Kidney glomerular epithelial cell (primary cell): Measurements from ENCODE around the gene VSIG10L2.

ENCODE experiments used
- DNase-seq: peaks from one replicate; lab custom pipeline; 2025; lab: John Stamatoyannopoulos, UW

Gene VSIG10L2

DNA sequence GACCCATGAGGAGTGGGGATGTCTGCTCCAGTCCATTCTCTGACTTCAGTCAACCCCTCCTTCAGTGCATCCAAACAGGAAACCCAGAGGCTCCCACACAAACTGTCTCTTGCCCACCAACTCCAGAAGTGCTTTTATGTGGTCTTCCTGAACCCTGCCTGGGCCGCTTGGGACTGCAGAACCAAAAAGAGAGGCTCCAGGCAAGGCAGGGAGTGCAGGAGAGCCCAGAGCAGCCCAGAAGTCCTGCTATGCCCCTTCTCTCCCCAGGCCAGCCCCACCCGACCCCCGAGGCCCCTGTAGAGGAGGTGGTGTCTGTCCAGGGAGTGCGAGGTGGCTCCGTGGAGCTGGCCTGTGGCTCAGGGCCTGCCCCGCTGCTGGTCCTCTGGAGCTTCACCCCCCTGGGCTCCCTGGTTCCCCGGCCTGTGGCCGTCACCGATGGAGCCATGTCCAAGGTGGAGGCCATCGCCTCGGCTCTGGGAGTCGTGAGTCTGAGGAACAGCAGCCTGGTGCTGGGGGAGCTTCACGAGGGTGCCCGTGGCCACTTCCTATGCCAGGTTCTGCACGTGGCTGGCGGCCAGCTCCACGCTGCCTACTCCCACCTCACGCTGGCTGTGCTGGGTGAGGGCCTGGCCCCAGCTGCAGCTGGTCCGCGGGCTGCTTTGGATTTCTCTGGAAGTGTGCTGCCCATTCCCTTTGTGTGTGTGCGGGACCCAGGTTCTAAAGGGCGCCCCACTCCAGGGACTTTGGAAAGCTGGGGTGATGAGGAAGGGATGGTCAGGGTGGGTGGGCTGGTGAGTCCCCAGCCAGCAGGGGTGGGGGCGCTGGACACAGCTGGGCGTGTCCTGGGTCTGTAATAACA is 1.8 kb downstream of the VSIG10L2 start:
- no peak for DNase-seq

DNA sequence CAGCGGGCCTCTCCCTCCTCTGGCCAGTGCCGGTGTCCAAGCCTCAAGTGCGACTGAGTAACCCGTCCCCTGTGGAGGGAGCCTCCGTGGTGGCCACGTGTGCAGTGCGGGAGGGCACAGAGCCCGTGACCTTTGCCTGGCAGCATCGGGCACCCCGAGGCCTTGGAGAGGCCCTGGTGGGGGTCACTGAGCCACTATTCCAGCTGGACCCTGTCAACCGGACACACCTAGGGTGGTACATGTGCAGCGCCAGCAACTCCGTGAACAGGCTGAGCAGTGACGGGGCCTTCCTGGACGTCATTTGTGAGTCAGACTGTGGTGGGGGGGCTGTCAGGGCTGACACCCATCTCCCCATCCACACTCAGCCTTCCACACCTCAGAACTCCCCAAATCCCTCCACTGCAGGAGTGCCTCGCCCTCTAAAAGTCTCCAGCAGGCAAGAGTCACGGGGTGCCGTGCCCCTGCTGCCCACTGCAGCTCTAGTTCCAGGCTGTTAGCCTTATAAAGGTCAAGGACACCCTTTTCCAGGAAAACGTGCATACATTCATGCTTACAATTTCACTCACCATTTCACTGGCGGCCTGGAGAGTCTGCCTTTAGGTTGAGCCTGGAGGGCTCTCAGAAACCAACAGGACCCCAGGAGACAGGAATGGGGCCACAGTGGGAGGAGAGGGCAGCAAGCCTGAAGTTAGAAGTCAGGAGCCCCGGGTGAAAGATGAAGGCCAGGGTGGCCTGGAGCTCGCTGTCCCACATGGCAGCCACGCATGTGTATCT is 2.6 kb downstream of the VSIG10L2 start:
- no peak for DNase-seq

DNA sequence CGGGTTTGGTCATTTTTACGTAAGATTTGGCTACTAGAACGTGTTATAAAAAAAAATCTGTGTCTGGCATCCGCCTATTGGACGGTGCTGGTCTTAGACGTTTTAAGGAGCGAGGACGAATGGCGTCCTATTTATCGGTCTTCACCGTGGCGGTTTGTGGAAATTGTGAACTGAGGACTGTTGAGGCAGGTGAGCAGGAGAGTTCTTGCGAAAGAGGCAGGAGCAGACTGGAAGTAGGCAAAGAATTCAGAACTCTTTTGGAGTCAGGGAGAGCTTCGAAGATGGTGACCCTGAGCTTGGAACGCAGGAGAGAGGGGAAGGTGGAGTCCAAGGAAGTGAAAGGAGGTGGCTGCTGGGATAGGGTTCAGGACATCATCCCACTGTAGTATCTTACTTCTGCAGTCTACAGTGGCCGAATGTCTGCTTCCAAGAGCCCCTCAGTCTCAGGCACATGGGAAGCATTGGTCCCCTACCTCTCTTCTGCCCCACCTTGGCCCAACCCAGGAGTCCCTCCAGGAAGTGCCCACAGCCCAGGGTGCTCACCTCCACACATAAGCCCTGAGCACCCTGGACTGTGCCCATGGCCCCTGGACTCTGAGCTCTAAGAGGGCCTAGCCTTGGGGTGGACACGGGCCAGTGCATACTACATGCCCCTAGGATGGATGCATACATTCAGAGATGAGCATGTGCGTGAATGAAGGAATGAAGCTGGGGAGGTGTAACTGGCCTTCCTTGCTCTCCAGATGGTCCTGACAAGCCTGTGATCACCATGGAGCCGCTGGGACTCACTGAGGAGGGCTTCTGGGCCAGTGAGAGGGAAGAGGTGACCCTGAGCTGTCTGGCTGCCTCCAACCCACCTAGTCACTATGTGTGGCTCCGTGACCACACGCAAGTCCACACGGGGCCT is 3.7 kb downstream of the VSIG10L2 start:
- no peak for DNase-seq

DNA sequence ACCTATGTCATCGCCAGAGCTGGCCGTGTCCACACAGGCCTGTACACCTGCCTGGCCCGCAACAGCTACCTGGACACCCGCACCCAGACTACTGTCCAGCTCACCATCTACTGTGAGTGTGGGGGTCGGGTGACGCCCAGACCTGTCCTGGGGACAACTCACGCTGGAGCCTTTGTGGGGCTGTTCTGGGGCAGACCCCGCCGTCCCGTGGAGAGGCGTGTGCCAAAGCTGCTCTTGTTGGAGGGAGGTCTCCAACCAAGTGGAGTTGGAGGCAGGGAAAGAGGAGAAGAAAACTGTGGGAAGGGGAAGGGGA is 4.3 kb downstream of the VSIG10L2 start:
- no peak for DNase-seq

DNA sequence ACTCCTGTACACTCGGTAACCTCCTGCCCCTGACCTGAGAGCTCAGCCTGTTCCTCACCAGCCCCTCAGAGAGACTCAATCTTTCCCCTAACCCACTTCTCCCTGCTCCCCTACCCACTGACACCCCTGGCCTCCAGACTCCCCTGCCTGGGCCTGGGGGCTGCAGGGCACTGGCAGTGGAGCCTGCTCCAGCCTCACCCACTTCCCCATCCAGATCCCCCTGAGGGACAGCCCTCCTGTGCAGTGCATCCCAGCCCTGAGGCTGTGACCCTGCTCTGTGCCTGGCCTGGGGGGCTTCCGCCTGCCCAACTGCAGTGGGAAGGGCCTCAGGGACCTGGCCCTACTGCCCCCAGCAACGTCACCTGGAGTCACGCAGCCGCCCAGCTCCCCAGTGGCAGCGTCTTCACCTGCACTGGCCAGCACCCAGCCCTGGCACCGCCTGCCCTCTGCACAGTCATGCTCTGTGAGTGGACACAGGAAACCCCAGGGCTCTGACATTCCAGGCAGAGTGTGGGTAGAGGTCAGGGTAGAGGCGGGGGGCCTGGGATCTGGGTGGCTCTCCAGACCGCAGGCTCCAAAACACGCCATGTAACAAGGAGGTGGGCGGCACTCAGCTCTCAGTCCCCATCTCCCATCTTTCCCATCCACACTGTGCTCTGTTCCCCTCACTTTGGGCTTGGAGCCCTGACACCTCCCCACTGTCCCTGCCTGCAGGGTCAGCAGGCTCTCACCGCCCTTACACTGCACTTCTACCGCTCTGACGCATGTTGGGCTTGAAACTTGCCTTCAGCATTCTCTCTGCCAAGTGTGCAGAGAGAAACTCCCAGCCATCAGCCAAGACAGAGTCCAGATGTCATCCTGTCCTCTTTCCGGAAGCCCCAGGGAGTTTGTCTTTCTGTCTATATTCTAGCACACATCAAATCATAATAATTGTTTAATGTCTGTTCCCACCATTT is 5.1 kb downstream of the VSIG10L2 start:
- DNase-seq = no peak

DNA sequence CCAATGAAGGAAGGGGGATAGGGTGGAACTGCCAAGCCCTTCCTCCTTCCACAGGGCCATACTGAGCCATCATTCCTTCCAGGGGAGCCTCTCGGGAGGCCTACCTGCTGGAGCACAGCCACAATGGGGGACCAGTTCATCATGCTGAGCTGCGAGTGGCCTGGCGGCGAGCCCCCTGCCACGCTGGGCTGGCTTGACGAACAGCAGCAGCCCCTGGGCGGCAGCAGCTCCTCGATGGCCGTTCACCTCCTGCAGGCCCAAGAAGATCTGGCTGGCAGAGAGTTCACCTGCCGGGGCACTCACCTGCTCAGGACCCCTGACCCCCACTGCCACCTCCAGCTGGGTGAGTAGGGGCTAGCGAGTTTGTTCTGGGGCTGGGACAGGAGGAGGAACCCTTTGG is 5.9 kb downstream of the VSIG10L2 start:
- no peak for DNase-seq

DNA sequence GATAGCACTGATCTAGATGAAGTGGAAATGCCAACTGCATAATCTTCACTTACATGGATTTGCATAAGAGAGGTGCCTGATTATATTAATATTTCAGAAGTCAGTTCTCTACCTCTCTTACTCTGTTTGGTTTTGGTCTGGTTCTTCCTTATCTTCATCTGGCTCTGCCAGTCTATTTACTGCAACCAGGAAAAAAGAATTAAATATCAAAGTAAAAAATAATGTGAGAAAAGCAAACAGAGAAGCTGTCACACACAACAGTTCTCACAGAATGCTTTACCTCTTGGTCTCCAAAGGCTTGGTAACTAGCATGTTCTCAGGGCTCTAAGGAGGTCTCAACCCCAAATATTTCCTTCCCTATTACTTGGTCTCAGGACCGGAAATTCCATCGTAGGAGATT is 6.7 kb downstream of the VSIG10L2 start:
- no peak for DNase-seq

DNA sequence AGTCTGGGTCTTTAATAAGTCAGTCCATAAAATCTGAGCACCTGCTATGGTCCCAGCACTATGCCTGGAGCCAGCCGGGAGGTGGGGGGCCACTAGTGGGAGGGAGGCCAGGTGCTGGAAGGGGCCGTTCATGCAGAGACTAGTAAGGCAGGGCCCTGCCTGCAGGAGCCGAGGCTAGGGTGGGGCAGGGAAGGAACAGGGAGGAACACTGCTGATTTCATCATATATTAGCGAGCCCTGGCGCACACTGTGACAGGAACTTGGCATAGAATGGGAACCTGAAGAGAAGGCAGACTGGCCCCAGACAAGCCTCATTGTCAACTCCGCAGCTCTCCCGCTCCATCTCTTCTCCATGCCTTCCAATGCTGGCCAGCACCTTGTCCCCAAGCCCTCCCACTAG is 7.1 kb downstream of the VSIG10L2 start:
- no peak for DNase-seq

DNA sequence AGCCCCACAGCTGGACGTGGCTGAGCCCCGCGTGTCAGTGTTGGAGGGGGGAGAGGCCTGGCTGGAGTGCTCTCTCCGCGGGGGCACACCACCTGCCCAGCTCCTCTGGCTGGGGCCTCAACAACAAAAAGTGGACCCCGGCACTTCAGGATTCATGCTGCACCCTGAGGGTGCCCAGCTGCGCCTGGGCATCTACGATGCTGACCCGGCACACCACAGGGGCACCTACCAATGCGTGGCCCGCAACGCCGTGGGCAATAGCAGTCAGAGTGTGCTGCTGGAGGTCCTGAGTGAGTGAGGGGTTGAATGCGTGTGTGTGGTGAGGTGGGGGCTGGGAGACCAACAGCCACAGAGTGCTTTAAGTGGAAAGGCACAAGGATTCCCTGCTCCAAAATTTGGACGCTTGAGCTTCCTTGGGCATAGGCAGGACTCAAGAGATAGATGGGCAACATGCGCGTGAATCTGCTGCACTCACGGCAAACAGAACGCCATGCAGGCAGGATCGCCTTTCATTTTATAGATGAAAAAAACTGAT is 7.6 kb downstream of the VSIG10L2 start:
- DNase-seq = no peak

DNA sequence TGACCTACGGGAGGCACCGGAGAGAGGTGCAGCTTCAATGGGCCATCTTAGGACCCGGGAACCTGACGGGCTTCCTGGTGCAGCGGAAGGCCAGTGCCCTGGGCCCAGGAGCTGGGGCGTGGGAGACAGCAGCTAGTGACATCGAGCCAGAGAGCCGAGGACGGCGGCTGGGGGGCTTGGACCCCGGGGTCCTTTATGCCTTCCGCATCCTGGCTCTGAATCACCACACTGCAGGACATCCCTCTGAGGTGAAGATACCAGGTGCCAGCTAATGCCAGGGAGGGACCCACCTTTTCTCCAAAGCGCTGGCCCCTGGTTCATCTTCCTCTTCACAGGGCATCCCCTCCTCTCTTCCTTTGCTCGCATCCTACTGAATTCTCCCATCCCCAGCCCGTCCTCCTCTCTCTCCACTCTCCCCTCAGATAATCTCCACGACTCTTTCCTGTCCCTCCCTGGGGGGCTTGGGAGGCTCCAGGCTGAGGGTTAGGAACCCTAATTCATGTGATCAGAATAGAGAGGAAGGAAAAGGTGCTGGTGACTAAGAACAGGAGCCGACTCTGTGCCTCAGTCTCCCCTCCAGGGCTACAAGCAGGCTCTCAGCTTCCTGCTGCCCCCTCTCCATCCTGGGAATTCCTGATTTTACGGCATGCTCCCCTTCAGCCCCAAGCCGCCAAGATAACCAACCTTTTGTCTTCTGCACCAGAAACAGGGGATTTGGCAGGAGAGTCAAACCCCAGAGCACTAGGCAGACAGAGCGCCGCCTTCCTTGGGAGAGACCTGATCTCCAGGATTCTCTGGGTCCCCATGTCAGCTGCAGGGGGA is 8.5 kb downstream of the VSIG10L2 start:
- DNase-seq = no peak

DNA sequence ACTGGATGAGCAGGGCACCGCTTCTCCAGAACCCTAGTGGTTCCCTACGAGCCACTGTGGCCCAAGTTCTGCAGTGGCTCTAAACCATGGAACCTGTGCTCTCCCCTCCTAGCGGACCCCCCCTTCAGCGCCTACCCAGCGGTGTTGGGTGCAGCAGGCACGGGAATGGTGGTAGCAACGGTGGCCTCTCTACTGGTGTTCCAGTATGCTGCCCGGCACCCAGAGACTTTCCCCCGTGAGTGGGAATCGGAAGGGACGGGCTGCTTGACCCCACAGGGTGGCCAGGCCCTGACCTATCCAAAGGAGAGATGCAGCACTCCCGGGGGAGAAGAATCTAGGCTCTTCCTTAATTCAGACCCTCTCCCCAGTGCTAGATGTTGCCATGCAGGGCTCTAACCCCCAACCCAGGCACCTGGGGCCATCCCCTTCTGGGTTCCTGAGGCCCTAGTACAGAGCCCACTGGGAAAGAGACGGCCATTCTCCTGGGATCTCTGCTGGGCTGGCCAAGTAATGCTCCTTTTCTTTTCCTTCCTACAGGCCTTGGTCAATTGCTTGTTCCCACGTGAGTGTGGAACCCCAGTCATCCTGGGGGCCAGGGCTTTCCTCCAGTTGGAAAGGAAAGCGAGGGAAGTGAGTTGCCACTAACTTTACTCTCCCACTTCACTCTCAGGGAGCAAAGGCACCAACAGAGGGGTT is 9.2 kb downstream of the VSIG10L2 start:
- no peak for DNase-seq

DNA sequence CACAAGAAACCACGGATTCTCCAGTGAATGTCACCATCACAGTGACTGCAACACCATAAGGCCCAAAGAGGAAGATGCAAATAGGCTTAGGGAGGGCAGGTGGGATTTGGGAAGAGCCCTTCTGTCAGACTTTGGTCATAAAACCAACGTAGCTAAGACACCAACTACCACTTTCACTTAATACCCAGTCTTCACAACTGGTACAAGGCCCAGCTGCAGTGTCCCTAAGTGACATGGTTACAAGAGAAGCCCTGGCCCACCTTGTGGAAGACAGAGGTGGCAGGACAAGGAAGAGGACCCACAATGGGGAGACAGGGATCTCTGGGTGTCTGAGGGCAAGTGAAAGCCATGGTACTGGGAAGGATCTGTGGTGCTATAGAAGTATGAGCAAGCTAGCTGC is 10.0 kb downstream of the VSIG10L2 start:
- DNase-seq = no peak

DNA sequence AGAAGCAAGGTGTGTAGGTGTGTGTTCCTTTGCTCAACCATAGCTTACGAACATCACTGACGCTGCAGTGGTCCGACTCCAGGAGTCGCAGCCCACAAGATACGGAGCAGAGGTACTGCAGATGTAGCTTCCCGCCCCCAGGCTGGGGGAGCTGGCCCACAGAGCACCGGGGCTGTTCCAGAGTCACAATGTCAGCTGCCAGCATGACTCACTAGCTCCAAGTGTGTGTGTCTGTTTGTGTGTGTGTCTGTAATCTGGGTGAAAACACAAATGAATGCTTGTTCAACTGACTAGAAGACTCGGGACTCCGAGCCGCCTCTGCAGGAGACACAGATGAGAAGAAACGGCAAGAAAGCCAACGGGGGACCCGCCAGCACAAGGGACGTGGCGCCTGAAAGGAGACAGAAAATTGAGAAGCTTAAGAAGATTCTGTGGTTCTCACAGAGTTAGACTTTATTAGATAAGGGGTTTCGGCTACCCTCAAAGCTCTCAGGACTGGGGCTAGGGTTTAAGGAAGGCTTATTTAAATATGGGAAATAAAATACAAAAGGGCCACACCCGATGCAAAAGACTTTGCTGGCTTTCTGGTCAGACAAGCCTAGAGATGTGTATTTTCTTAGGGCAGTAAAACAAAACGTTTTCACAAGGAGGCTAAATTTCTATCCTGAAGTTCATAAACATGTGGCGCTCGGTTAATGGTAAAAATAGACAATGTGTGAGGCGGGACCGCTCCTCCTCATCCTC is 10.7 kb downstream of the VSIG10L2 start:
- no peak for DNase-seq

DNA sequence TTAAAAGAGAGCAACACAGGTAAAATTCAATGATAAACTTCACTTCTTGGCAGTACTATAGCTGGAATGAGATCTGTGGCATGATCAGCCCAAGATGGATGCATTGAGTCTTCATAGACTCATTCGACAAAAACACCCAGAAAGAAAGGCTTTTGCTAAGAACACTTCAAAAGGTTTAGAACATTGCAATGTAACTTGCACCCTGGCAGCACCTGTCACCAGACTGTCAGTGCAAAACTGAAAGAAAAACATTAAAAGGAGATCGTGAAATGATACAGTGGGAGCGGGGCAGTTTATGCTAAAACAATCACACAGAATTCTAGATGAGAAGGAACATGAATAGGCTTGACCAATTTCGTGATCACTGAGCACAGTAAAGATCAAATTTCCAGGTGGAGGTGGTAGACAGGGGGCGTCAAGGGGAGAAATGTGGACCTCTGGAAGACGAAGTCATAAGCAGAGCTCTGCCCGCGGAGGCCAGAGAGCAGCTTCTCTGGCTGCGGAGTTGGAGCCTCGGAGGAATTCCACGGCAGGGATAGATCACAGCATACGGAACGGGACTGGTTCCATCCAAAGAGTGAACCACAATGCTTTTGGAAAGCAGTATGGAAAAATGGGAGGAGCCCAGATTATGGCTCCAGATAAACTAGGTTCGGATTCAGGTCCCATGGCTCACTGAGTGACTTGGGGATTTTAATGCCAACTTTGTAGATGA is 11.9 kb downstream of the VSIG10L2 start:
- DNase-seq = no peak

DNA sequence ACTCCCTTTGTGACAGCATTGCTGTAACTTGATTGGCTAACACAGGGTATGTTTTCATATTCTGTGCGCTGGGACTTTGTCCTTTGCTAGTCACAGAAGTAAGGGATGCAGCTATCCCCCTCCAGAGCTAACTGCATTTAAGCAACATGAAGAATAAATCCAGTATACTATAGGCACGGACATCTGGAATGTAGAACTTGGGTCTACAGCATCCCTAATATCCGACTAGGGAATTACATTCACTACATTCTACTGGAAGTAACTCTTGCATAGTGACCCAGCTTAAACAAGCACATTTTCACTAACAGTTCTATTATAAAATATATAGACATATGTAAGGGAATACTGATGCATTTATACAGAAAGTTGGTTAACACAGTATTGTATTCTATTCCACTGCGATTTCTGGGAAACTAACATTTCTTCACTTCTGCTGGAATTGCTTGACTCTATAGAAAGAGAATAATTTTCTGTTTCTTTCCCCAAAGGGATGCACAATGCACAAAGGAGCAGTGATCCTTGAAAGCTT is 13.1 kb downstream of the VSIG10L2 start:
- no peak for DNase-seq

DNA sequence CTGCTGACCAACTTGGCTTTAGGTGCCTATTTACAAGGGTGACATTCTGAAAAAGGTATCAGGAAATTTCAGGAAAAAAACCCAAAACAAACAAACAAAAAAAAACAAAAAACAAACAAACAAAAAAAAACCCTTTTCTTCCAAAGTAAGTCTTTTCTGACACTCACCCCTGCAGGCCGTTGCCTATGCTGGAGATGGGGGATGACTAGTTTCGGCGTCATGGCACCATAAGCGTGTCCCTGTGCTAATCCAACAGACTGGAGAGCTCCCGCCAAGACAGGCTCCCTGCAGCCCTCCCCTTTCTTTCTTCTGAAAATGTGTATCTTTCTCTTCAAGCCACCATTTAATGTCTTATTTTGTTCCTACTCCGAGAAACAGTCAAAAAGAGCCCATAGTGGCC is 13.7 kb downstream of the VSIG10L2 start:
- no peak for DNase-seq

DNA sequence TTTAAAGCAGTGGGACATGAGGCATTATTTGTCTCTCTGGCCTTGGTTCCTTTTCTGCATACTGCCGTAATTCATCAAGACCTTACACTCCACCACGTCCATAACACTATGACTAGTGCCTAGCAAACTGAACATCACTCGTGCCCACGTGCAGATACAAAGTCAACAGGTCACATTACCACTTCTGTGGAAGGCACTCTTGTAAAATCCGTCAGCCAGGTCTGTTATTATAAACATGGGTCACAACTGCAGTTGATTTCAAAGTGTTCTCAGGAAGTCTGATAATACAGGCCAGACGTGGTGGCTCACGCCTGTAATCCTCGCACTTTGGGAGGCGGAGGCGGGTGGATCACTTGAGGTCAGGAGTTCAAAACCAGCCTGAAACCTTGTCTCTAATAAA is 14.1 kb downstream of the VSIG10L2 start:
- no peak for DNase-seq

DNA sequence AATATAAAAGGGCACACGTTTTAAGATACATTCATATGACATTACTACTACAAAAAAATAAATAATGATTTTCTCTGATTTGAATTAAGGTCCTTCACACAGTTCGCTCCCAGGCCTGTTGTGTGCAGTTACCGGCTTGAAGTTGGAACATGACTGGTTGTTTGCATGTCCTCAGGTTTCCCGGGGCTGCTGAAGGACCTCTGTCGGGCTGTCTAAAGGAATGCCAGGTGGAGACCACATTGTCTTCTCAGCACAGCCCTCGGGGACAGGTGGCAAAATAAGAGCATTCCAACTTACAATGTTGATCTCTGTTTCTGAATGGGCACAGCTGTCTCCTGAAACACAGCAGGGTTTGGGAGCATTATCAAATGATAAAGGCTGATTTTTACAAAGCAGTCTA is 14.9 kb downstream of the VSIG10L2 start:
- DNase-seq = no peak
